Stimulated activated CD4-positive, alpha-beta T cell treated with anti-CD3 and anti-CD28 coated beads, Interleukin-12 subunit alpha, Interleukin-12 subunit beta, amount 100 ng/mL, for 48 hours (primary cell): ENCODE data around the gene ANKRD6.

Experiments used
- DNase-seq, 3 donors: peaks; one replicate each; pipeline ENCODE4 v3.0.0-alpha.2; 2020; ENCODE audit warnings: low read depth in 2 of 3, low spot score in 1 of 3

Gene ANKRD6

DNA sequence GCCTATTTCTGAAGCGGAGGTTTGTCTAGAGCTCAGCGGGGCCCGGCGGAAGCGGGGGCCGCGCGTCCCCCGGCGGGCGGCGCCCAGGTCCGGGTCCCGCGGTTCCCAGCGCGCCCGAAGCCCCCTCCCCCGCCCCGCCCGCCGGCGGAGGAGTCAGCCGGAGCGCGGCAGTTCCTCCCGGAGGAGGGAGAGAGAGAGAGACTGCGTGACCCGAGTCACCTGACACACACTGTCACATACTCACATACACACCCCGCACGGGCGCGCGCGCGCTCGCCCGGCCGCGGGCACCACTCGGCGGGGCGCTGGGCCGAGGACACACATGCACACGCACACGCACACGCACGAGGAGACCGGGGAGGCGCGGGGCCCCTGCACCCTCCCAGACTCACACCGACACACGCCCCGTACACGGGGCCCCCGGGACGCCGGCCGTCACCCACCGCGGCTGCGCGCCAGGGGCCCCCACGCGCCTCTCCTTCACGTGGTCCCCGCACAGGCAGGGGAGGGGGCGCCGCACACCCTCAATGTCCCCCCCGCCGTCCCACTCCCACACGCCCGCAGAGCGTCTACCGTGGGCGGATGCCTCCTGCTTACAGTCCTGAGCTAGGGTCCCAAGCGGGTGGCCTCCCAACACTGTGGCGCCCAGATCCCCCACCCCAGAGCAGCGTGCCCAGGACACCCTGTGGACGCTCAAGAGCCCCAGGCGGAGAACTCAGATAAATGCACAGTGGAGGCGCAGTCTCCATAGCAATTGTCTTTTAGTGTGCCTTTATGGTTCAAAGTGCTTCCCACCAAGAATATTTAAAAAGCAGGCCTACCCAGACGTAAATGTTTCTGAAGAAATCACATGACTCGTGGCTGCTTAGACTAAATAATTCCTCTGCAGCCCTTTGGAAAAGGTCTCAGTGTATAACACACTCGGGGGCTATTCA lies 20.6 kb upstream of the ANKRD6 start, which contains the start of gene RRAGD:
Gene RRAGD (minus strand): TSS at position 203 of the 935 bp plus-strand sequence. CDS start 280 bp downstream, outside the sequence.
- DNase-seq = peak in 2 of 3 donors; percentile 35 to 51

DNA sequence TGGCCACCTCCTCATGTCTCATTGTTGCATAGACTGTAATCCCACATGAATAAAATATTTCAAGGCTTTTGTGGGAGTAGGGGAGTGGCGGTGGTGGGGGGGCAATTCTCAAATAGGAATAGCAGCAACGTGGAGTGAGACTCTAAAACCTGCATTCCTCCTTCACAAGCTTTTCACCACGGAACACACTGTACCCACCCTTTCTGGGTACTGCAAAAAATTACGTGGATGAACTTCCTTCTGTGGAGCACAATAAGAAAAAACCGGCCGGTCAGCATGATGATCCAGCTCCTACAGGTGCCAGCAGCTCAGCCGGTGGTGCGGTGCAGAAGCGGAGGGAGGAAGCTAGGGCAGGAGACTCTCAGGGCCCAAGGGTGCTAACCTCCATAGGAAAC lies 19.9 kb upstream of the ANKRD6 start:
- no peak for DNase-seq

DNA sequence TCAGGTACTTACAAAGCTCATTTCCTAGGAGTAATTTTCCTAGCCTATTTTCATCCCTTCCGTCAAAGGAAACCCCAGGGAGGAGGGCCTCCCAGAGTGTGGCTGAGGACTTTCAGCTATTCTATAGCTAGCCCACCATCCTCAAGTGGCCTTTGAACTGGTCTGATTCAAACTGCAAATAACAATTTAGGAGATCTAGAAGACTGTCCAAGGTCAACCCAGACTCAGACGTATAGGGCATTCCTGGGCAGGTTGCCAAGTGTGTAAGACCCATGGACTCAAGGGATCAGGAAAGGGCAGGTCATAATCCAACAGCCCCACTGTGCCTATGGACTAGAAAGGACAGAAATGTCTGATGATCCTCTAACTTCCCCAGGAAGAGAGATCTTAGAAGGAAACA lies 18.7 kb upstream of the ANKRD6 start:
- no peak for DNase-seq

DNA sequence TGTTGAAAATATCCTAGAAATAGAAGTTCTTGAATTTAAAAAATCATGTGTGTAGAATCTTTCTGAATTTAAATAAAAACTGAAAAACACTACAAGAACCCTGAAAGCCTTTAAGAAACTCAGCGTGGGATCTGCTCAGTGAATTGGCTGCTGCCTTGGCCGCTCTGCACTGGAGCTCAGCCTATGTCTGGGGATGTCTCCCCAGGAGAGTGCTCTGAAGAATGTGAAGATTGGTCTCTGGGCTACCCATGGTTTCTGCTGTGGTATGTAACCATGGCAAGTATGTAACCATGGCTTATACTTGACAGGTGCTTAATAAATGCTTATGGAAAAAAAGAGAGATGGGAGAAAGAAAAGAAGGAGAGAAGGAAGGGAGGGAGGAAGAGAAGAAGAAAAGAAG lies 17.8 kb upstream of the ANKRD6 start:
- DNase-seq = no peak

DNA sequence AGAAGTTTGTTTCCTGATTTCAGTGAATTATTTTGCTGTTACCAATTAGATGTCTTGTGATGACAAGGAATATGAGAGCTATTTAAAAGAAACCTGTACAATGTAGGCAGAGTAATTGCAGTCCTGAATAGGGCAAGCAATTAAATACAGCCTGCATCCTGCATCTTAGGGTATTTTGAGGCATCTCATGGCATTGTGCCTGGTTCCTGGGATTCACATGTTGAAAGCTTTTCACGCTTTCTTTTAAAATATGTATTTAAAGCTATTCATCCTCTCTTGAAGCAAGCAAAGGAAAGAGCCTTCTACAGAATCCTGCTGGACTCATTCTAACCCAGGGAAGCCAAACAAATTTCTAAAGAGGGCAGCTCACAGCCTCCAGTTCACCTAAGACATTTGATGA lies 16.2 kb upstream of the ANKRD6 start:
- no peak for DNase-seq

DNA sequence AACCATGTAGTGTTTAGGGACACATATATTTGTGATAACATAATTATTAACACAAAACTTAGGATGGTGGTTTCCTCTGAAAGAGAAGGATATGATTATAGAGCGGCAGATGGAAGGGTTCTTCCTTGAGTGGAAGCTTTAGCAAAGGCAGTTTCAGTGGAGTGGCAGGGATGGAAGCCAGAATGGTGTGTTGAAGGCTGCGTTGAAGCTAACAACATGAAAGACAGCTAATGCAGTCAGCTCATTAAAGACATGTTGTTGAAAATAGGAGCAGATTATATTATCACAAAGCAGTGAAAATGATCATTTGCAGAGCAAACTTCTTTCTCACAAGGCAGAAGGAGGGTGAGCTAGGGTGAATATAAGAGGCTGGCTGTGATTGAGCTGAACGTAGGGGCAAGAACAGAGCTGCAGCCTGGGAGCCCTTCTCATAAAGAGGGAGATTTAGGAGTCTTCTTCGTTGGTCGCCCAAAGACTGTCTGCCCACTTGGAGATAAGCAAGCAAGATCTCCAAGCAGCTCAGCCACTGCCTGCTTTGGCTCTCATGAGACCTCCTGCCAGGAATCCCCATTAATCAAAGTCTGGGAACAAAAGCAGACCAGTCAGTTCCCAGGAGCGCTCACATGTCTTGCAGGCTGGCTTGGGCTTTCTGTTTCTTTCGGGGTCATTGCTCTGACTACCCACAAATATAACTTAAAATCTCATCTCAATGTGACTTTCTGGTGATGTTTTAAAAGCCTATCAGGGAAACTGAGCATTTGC lies 2.6 kb upstream of the ANKRD6 start:
- no peak for DNase-seq

DNA sequence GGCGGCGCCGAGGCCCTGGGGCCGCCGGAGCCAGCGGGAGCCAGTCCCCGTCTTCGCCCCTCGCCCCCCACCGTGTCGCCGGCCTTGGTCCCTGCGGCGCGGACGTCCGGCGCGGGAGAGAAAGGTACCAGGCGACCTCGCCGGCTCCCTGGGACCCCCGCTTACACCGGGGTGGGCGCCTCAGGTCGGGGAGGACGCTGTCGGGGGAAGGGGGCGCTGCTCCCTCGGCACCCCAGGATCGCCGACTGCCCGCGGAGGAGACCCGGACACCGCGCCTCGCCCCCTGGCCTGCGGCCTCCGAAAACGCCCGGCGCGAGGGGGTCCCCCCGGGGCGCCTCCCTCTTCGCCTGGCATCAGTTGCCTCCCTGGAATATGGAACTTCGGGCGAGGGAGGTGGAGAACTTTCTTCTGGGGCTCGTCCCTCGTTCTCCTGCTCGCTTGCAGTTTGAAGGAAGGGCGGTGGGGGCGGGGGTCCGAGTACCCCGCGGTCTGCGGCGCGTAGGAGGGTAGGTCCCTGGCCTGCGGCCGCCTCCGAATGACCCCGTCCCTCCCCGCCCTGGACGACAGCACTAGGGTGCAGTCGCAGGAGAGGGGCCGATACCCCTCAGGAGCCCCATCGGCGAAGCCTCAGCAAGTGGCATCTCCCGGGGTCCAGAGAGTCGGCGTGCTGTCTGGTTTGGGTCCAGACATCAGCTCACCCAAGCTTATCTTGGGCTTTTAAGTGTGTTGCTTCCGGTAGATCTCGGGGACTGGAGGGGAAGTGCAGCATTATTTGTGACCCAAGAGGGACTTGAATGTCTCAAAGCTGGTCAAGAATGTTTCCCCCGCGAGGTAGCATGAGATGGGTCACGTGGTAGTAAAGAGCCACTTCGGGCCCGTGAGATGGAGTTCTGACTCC lies 549 bp downstream of the ANKRD6 start:
- DNase-seq = no peak

DNA sequence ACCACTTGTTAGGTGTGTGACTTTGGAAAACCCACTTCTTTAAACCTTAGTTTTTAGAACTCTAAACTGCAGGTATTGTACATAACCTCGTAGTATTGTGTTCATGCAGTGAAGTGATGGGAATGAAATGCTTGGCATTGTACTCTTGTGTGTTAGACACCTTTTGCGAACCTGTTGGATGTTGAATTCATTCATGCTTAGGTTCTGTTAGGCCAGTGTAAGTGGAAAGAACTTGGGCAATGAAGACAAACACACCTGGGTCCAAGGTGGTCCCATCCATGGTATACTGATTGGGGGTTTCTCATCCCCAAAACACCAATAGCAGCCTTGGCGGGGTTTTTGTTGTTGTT lies 1.2 kb downstream of the ANKRD6 start:
- no peak for DNase-seq

DNA sequence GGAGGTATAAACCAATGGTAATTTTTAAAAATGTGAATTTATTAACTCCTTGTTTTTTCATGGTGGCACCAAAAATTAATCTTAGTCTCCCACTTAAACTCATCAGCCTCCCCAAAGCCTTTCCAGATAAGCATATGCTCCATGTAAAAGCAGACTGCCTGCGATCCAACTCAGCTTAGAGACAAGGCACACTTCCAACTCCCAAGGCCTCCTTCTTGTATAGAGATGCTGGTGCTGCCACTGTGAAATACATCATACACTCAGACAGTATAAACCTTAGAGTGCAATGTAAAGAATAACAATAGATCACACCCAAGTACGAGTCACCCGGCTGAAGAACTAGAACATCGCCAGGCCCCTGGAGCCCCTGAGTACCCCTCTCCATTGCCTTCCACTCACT lies 2.0 kb downstream of the ANKRD6 start:
- no peak for DNase-seq

DNA sequence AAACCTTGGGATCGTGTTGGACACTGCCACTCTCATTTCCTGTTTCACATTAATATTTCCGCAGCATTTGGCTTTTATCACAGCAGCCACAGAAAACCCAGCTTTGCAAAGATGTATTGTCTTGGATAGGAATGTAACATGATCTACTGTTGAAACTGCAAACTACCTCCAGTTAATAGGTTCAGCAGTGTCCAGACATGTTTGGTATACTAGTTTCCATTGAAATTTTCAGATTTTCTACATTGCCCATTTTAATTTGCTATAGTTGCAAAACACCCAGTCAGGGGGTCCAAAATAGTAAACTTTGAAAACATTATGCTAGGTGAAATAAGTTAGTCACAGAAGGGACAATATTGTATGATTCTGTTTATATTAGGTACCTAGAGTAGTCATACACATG lies 3.3 kb downstream of the ANKRD6 start:
- DNase-seq = no peak

DNA sequence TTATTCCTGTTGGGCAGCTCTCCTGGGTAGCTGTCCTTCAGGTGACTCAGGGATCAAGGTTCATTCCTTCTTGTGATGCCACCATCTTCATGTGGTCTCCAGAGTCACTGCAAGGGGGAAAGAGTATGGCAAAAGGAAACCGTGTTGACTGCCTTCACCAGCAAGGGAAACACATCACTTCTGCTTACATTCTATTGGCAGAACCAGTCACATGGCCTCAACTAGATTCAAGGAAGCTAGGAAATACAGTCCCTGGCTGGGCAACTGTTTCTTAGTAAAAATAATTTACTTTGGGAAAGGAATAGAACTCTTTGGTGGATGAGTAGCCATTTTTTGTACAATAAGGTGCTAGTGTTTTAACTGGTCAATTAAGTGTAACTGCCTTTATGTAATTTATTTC lies 5.3 kb downstream of the ANKRD6 start:
- DNase-seq = no peak

DNA sequence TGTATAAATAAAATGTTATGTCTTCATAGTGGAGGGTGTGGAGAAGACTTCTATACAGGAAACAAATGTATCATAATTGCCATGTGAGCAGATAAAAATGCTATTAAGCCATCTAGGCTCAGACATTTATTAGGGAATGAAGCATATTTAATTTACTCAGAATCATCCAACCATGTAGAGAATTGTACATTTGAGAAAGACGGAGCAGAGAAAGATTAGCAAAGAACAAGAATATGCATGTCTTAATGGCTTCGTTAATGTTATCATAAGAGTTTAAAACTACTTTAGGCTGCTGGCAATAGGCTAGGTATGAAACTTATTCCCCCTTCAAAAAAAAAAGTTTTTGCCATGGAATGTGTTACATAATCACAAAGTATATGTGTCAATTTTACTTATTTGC lies 6.1 kb downstream of the ANKRD6 start:
- no peak for DNase-seq

DNA sequence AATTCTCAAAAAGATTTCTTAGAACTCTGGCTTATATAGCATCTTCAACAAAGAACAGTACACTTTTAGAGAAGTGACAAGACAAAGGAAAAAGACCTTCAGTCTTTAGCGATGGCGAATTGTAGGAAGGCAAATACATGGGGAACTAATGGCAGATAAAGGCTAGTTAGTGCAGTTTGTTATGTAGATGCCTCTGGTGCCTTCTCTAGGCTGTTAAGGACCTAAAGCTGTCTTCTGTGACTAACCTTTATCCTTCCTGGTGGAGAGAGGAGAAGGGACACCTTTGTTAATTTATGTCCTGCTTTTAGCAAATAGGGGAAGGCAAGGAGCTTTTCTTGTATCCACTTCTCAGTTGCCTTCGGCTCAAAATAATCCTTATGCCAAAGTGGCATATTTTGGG lies 7.2 kb downstream of the ANKRD6 start:
- no peak for DNase-seq

DNA sequence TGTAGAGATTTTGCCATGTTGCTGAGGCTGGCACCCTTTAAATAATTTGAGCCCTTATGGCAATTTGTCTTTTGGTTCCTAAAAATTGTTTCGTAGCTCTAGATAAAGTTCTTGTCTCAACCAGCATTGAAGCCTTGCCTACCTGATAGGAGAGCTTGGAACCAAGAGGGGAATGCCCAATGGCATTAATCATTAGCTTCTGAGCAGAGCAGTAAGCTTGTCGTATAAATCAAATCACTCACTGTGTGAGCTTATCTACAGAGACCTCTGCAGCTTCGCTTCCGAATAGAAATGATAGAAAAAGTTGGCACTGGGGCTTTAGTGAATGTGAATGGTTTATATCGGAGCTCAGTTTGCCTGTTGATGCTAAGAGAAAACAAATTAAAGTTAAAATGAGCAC lies 10.7 kb downstream of the ANKRD6 start:
- no peak for DNase-seq

DNA sequence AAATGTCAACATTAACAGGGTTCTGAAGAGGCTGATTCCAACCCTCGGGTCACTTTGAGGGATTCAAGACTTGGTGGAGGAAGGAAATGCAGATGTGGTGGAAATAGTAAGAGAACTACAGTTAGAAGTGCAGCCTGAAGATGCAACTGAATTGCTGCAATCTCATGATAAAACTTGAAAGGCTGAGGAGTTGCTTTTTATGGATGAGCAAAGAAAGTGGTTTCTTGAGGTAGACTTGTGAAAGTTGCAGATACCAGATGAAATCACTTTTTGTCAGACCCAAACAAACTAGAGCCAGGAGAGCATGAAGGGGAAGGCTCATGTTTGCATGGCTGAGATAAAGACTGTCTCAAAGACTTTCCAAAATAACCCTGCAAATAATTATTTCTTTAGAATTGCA lies 16.2 kb downstream of the ANKRD6 start:
- no peak for DNase-seq

DNA sequence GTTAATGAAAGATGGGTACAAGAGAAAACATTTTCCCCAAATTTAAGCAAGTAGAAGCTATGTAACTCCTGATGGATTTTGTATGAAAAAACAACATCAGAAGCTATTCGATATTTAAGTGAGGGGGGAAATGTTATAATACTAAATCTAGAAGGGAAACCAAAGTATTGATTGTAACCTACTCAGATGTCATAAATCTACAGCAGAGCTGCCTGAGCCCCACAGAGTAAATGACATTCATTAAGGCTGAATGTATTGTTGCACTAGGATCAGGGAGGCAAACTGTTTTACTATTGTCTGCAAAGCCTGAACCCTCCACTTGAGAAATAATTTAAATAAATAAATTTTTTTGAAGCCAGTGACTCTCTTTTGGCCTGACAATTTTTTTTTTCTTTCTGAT lies 19.3 kb downstream of the ANKRD6 start:
- DNase-seq = no peak

DNA sequence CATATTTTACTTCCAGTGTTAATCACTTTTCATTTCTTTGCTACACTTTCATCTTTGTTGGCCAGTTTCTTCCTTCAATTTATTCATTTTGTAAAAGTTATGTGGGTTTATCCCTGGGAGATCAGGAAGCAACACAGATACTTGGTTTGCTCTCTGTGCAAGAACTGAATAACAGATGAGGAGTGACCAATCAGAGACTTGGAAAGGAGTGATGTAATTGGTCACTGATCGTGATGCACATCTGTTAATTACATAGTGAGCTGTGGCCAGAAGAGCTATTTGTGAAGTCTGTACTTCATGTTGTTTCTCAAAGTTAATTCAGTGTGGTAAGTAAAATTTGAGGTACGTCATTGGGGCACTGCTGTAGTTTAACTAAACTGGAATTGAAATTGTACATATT lies 21.3 kb downstream of the ANKRD6 start:
- no peak for DNase-seq

DNA sequence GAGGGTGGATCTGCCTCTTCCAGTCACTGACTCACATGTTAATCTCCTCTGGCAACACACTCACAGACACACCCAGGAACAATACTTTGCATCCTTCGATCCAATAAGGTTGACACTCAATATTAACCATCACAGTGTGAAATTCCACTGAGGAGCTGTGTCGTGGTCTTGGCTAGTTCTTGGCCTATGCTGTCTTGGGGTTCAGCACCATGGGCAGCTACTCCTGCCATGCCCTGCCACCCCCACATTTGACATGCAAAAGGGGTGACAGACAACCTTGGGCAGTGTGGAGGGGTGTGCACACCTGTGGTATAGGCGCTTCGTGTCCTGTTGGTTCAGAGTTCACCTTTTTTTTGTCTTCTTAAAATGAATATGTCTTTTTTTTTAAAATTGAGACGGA lies 25.8 kb downstream of the ANKRD6 start:
- no peak for DNase-seq

DNA sequence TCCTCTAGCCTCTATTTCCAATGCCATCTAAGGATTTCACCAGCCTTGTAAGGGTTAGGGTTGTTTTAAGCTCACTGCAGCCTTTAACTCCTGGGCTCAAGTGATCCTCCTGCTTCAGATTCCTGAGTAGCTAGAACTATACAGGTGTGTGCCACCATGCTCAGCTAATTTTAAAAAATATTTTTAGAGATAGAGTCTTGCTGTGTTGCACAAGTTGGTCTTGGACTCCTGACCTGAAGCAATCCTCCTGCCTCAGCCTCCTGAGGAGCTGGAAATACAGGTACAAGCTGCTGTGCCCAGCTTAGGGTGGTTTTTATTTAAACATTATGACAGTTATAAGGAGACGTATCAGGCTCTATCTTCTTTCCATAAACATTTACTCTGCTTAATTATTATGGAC lies 26.5 kb downstream of the ANKRD6 start:
- no peak for DNase-seq

DNA sequence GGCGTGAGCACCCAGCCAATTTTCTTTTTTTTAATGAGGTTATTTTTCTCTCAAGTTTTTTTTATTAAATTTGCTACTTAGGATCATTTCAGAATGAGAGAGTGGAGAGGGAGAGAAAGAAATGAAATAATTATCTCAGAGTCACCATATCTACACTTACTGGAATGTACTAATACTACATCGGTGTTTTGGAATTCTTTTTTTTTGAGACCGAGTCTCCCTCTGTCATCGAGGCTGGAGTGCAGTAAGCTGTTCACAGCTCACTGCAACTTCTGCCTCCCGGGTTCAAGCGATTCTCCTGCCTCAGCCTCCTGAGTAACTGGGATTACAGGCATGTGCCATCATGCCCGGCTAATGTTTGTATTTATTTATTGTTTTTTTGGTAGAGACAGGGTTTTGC lies 27.8 kb downstream of the ANKRD6 start:
- DNase-seq = no peak

DNA sequence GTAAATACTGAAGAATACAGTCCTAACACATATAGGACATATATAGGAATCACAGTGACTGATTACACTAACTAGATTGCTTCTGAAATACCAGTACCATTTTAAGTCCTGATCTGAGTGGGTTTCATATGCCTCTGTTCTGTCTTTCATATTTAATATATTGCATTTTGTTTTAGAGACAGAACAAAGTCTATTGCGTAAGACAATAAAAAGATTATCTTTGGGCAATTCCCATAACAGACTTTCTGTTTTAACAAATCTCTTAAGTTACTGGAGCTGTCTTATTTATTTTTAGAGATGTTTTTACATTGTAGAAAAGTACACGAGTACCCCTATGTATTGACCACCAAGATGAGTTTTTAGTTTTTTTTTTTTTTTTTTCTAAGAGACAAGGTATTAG lies 29.6 kb downstream of the ANKRD6 start:
- DNase-seq = no peak
